Measurements from ENCODE around the gene ZNF281.

ZNF281 gene

GRCh38 chr1:200399860-200400259 is 10.0 kb downstream of the ZNF281 start (continued):
- TF ChIP-seq ZNF37A (tag by site-specific recombination; IDR thresholded peaks at IDR 0.05): no peak
- 0 out of 2 replicates have a peak, but pooled peaks have one; percentile 25 for TF ChIP-seq ZNF639 (tag by site-specific recombination; IDR thresholded peaks at IDR 0.05)
- TF ChIP-seq, protein P1, sequence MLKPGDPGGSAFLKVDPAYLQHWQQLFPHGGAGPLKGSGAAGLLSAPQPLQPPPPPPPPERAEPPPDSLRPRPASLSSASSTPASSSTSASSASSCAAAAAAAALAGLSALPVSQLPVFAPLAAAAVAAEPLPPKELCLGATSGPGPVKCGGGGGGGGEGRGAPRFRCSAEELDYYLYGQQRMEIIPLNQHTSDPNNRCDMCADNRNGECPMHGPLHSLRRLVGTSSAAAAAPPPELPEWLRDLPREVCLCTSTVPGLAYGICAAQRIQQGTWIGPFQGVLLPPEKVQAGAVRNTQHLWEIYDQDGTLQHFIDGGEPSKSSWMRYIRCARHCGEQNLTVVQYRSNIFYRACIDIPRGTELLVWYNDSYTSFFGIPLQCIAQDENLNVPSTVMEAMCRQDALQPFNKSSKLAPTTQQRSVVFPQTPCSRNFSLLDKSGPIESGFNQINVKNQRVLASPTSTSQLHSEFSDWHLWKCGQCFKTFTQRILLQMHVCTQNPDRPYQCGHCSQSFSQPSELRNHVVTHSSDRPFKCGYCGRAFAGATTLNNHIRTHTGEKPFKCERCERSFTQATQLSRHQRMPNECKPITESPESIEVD (tag by site-specific recombination; IDR thresholded peaks at IDR 0.05): peak; percentile 98
- peak; percentile 95 for TF ChIP-seq PRDM4 (tag by site-specific recombination; IDR thresholded peaks at IDR 0.05)
- TF ChIP-seq ZNF10 (tag by site-specific recombination; IDR thresholded peaks at IDR 0.05): no peak
- TF ChIP-seq, protein P2, sequence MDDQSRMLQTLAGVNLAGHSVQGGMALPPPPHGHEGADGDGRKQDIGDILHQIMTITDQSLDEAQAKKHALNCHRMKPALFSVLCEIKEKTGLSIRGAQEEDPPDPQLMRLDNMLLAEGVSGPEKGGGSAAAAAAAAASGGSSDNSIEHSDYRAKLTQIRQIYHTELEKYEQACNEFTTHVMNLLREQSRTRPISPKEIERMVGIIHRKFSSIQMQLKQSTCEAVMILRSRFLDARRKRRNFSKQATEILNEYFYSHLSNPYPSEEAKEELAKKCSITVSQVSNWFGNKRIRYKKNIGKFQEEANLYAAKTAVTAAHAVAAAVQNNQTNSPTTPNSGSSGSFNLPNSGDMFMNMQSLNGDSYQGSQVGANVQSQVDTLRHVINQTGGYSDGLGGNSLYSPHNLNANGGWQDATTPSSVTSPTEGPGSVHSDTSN (CRISPR knock-in tag; IDR thresholded peaks at IDR 0.05): no peak
- no peak for TF ChIP-seq ZNF19 (tag by site-specific recombination; IDR thresholded peaks at IDR 0.05; ENCODE audit: low read depth)
- peak; percentile 22; the same call in 1 of the 2 replicates for TF ChIP-seq ZNF629 (tag by site-specific recombination; IDR thresholded peaks at IDR 0.05)
- TF ChIP-seq FEZF1 (tag by site-specific recombination; IDR thresholded peaks at IDR 0.05): peak; percentile 62; the same call in 1 of the 2 replicates
- TF ChIP-seq ZFP3 (tag by site-specific recombination; IDR thresholded peaks at IDR 0.05; ENCODE audit: low read depth): no peak
- TF ChIP-seq ZNF202 (tag by site-specific recombination; IDR thresholded peaks at IDR 0.05; ENCODE audit: borderline replicate concordance): no peak
- no peak for TF ChIP-seq ZBTB7A (tag by site-specific recombination; IDR thresholded peaks at IDR 0.05; ENCODE audit: low read depth)
- TF ChIP-seq BCL6B (tag by site-specific recombination; IDR thresholded peaks at IDR 0.05): peak; percentile 53; the same call in 1 of the 2 replicates
- TF ChIP-seq ZNF362 (tag by site-specific recombination; IDR thresholded peaks at IDR 0.05): peak; percentile 65
- TF ChIP-seq ZNF561 (tag by site-specific recombination; IDR thresholded peaks at IDR 0.05; ENCODE audit: borderline replicate concordance): no peak
- TF ChIP-seq ZNF843 (tag by site-specific recombination; IDR thresholded peaks at IDR 0.05): peak; percentile 78
- TF ChIP-seq, protein P3, sequence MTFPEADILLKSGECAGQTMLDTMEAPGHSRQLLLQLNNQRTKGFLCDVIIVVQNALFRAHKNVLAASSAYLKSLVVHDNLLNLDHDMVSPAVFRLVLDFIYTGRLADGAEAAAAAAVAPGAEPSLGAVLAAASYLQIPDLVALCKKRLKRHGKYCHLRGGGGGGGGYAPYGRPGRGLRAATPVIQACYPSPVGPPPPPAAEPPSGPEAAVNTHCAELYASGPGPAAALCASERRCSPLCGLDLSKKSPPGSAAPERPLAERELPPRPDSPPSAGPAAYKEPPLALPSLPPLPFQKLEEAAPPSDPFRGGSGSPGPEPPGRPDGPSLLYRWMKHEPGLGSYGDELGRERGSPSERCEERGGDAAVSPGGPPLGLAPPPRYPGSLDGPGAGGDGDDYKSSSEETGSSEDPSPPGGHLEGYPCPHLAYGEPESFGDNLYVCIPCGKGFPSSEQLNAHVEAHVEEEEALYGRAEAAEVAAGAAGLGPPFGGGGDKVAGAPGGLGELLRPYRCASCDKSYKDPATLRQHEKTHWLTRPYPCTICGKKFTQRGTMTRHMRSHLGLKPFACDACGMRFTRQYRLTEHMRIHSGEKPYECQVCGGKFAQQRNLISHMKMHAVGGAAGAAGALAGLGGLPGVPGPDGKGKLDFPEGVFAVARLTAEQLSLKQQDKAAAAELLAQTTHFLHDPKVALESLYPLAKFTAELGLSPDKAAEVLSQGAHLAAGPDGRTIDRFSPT (tag by site-specific recombination; IDR thresholded peaks at IDR 0.05): peak; percentile 31; the same call in 1 of the 2 replicates
- TF ChIP-seq, protein P4, sequence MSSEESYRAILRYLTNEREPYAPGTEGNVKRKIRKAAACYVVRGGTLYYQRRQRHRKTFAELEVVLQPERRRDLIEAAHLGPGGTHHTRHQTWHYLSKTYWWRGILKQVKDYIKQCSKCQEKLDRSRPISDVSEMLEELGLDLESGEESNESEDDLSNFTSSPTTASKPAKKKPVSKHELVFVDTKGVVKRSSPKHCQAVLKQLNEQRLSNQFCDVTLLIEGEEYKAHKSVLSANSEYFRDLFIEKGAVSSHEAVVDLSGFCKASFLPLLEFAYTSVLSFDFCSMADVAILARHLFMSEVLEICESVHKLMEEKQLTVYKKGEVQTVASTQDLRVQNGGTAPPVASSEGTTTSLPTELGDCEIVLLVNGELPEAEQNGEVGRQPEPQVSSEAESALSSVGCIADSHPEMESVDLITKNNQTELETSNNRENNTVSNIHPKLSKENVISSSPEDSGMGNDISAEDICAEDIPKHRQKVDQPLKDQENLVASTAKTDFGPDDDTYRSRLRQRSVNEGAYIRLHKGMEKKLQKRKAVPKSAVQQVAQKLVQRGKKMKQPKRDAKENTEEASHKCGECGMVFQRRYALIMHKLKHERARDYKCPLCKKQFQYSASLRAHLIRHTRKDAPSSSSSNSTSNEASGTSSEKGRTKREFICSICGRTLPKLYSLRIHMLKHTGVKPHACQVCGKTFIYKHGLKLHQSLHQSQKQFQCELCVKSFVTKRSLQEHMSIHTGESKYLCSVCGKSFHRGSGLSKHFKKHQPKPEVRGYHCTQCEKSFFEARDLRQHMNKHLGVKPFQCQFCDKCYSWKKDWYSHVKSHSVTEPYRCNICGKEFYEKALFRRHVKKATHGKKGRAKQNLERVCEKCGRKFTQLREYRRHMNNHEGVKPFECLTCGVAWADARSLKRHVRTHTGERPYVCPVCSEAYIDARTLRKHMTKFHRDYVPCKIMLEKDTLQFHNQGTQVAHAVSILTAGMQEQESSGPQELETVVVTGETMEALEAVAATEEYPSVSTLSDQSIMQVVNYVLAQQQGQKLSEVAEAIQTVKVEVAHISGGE (tag by site-specific recombination; conservative IDR thresholded peaks at IDR 0.05; ENCODE audit: low read depth): no peak
- TF ChIP-seq BCL11B (tag by site-specific recombination; IDR thresholded peaks at IDR 0.05; ENCODE audit: low read depth): peak; percentile 46; the same call in 1 of the 2 replicates
